ENCODE data around the gene SPSB1. TPM values are rescaled to one million over a fixed set of nuclear protein-coding genes. Genes with fewer than 3 reads are reported as not detected.

SPSB1 gene
- total RNA-seq, 2 experiments from 2014 or later = 8.2 to 9.0 TPM

- H3K9me3 Mint-ChIP-seq (ENCODE audit: low read depth) = no peaks in the 10 kb centered on the region
- CTCF ChIA-PET = no interaction called here
- H3K36me3 Mint-ChIP-seq = no peaks in the 10 kb centered on the region
- ATAC-seq (no peak), DNase-seq (no peak)
- no peak overlapping the region for H3K4me3 Mint-ChIP-seq
- H3K27me3 Mint-ChIP-seq = no peaks in the 10 kb centered on the region
- no peak overlapping the region for H3K27ac Mint-ChIP-seq
- H3K4me1 Mint-ChIP-seq = peaks cover 11% of the 10 kb centered on the region
Measured at GRCh38 chr1:9302745-9303524, 10.2 kb downstream of the SPSB1 start.

- H3K27me3 Mint-ChIP-seq = no peaks in the 10 kb centered on the region
- H3K9me3 Mint-ChIP-seq (ENCODE audit: low read depth) = no peaks in the 10 kb centered on the region
- H3K4me3 Mint-ChIP-seq = no peak overlapping the region
- H3K36me3 Mint-ChIP-seq = no peaks in the 10 kb centered on the region
- CTCF ChIA-PET = interaction anchor here (1.0 to 1.5 kb wide), 2 partner anchors 21 to 192 kb away, joined by 3 to 4 read pairs; no protein-coding TSS in a partner anchor
- DNase-seq (no peak), ATAC-seq (no peak)
- H3K27ac Mint-ChIP-seq = no peak overlapping the region
- peaks cover 11% of the 10 kb centered on the region for H3K4me1 Mint-ChIP-seq
Measured at GRCh38 chr1:9303916-9304315, 11.2 kb downstream of the SPSB1 start.

- no peaks in the 10 kb centered on the region for H3K36me3 Mint-ChIP-seq
Measured at GRCh38 chr1:9305216-9305615, 12.5 kb downstream of the SPSB1 start.

GRCh38 chr1:9306006-9306405 lies 13.3 kb downstream of the SPSB1 start:
- Mint-ChIP-seq H3K4me1 (peaks cover under 1% of the 10 kb centered on the region), H3K9me3 (ENCODE audit: low read depth) (no peaks in the 10 kb centered on the region), H3K4me3 (no peak overlapping the region), H3K27ac (no peak overlapping the region), H3K27me3 (no peaks in the 10 kb centered on the region), H3K36me3 (no peaks in the 10 kb centered on the region)
- ATAC-seq (no peak), DNase-seq (no peak)
- CTCF ChIA-PET = no interaction called here

More at GRCh38 chr1:9305216-9305615, 12.5 kb downstream of the SPSB1 start:
- no peak overlapping the region for H3K27ac Mint-ChIP-seq
- ATAC-seq = no peak
- DNase-seq = no peak
- H3K4me3 Mint-ChIP-seq = no peak overlapping the region
- H3K9me3 Mint-ChIP-seq (ENCODE audit: low read depth) = no peaks in the 10 kb centered on the region
- H3K27me3 Mint-ChIP-seq = no peaks in the 10 kb centered on the region
- peaks cover 8% of the 10 kb centered on the region for H3K4me1 Mint-ChIP-seq
- CTCF ChIA-PET = interaction anchor here (1.5 kb wide), 1 partner anchor 19 kb away, joined by 3 read pairs; no protein-coding TSS in a partner anchor

GRCh38 chr1:9307303-9307702 lies 14.6 kb downstream of the SPSB1 start:
- no peaks in the 10 kb centered on the region for H3K36me3 Mint-ChIP-seq
- H3K27ac Mint-ChIP-seq = no peak overlapping the region
- H3K4me1 Mint-ChIP-seq = no peaks in the 10 kb centered on the region
- no peak for DNase-seq
- H3K9me3 Mint-ChIP-seq (ENCODE audit: low read depth) = no peaks in the 10 kb centered on the region
- H3K27me3 Mint-ChIP-seq = no peaks in the 10 kb centered on the region
- H3K4me3 Mint-ChIP-seq = no peak overlapping the region
- ATAC-seq = no peak
- CTCF ChIA-PET = interaction anchor here (1.0 kb wide), 1 partner anchor 10 kb away, joined by 3 read pairs; no protein-coding TSS in a partner anchor

- CTCF ChIA-PET = interaction anchor here (1.0 to 1.1 kb wide), 3 partner anchors 11 to 223 kb away, joined by 3 read pairs; no protein-coding TSS in a partner anchor
- Mint-ChIP-seq H3K27me3 (no peaks in the 10 kb centered on the region), H3K9me3 (ENCODE audit: low read depth) (no peaks in the 10 kb centered on the region), H3K4me1 (no peaks in the 10 kb centered on the region), H3K36me3 (no peaks in the 10 kb centered on the region), H3K4me3 (no peak overlapping the region), H3K27ac (no peak overlapping the region)
- DNase-seq = no peak
- ATAC-seq = no peak
Measured at GRCh38 chr1:9308236-9308785, 15.6 kb downstream of the SPSB1 start.

- Mint-ChIP-seq H3K4me3 (no peak overlapping the region), H3K9me3 (ENCODE audit: low read depth) (no peaks in the 10 kb centered on the region), H3K27ac (no peak overlapping the region), H3K4me1 (peaks cover 2% of the 10 kb centered on the region), H3K36me3 (no peaks in the 10 kb centered on the region), H3K27me3 (no peaks in the 10 kb centered on the region)
- no peak for ATAC-seq
- DNase-seq = no peak
- CTCF ChIA-PET = no interaction called here
Measured at GRCh38 chr1:9309080-9309479, 16.4 kb downstream of the SPSB1 start.

- H3K4me3 Mint-ChIP-seq = no peak overlapping the region
- H3K9me3 Mint-ChIP-seq (ENCODE audit: low read depth) = no peaks in the 10 kb centered on the region
- CTCF ChIA-PET = no interaction called here
- no peaks in the 10 kb centered on the region for H3K36me3 Mint-ChIP-seq
- H3K27ac Mint-ChIP-seq = no peak overlapping the region
- DNase-seq (no peak), ATAC-seq (no peak)
- no peaks in the 10 kb centered on the region for H3K27me3 Mint-ChIP-seq
- peaks cover 11% of the 10 kb centered on the region for H3K4me1 Mint-ChIP-seq
Measured at GRCh38 chr1:9309991-9310390, 17.3 kb downstream of the SPSB1 start.

- CTCF ChIA-PET = no interaction called here
Measured at GRCh38 chr1:9311029-9311428, 18.3 kb downstream of the SPSB1 start.

GRCh38 chr1:9311479-9311878 lies 18.8 kb downstream of the SPSB1 start:
- Mint-ChIP-seq H3K9me3 (ENCODE audit: low read depth) (no peaks in the 10 kb centered on the region), H3K36me3 (no peaks in the 10 kb centered on the region), H3K4me3 (no peak overlapping the region), H3K27me3 (no peaks in the 10 kb centered on the region), H3K4me1 (peaks cover 25% of the 10 kb centered on the region), H3K27ac (no peak overlapping the region)
- CTCF ChIA-PET = no interaction called here
- ATAC-seq (no peak), DNase-seq (no peak)

More at GRCh38 chr1:9311029-9311428, 18.3 kb downstream of the SPSB1 start:
- Mint-ChIP-seq H3K27ac (no peak overlapping the region), H3K4me1 (peaks cover 21% of the 10 kb centered on the region), H3K4me3 (no peak overlapping the region), H3K36me3 (no peaks in the 10 kb centered on the region), H3K9me3 (ENCODE audit: low read depth) (no peaks in the 10 kb centered on the region), H3K27me3 (no peaks in the 10 kb centered on the region)
- DNase-seq (no peak), ATAC-seq (no peak)

- H3K4me3 Mint-ChIP-seq = no peak overlapping the region
- H3K4me1 Mint-ChIP-seq = peaks cover 33% of the 10 kb centered on the region
- DNase-seq (no peak), ATAC-seq (no peak)
- no peaks in the 10 kb centered on the region for H3K9me3 Mint-ChIP-seq (ENCODE audit: low read depth)
- no peak overlapping the region for H3K27ac Mint-ChIP-seq
- no peaks in the 10 kb centered on the region for H3K36me3 Mint-ChIP-seq
- CTCF ChIA-PET = no interaction called here
- H3K27me3 Mint-ChIP-seq = no peaks in the 10 kb centered on the region
Measured at GRCh38 chr1:9312168-9312720, 19.6 kb downstream of the SPSB1 start.

GRCh38 chr1:9313576-9313975 lies 20.9 kb downstream of the SPSB1 start:
- H3K4me1 Mint-ChIP-seq = peaks cover 38% of the 10 kb centered on the region
- no peaks in the 10 kb centered on the region for H3K27me3 Mint-ChIP-seq
- no peaks in the 10 kb centered on the region for H3K36me3 Mint-ChIP-seq
- CTCF ChIA-PET = interaction anchor here (1.0 kb wide), 1 partner anchor 182 kb away, joined by 3 read pairs; no protein-coding TSS in a partner anchor
- H3K4me3 Mint-ChIP-seq = no peak overlapping the region
- DNase-seq = no peak
- ATAC-seq = no peak
- no peaks in the 10 kb centered on the region for H3K9me3 Mint-ChIP-seq (ENCODE audit: low read depth)
- no peak overlapping the region for H3K27ac Mint-ChIP-seq

GRCh38 chr1:9314111-9314510 lies 21.4 kb downstream of the SPSB1 start:
- CTCF ChIA-PET = interaction anchor here (0.7 to 1.8 kb wide), 3 partner anchors 25 to 182 kb away, joined by 3 to 8 read pairs (median 3); no protein-coding TSS in a partner anchor
- ATAC-seq = no peak
- Mint-ChIP-seq H3K27me3 (no peaks in the 10 kb centered on the region), H3K4me1 (peaks cover 38% of the 10 kb centered on the region), H3K36me3 (no peaks in the 10 kb centered on the region), H3K27ac (no peak overlapping the region), H3K9me3 (ENCODE audit: low read depth) (no peaks in the 10 kb centered on the region), H3K4me3 (no peak overlapping the region)
- DNase-seq = no peak

All from activated CD8-positive, alpha-beta memory T cell treated with anti-CD3 and anti-CD28 coated beads, Interleukin-2, amount 10 ng/mL, durations not matched to agents 7 days and 5 days (primary cell).